ENCODE measurements around the gene TIPARP.
A peak's percentile ranks its signal among the peaks of the same experiment; 100 is the strongest.
"Not testable (repeated sequence)": the region's sequence is repeated elsewhere in the genome, so short reads cannot be mapped to it uniquely, and the experiment has no call there.

The TIPARP gene

DNA sequence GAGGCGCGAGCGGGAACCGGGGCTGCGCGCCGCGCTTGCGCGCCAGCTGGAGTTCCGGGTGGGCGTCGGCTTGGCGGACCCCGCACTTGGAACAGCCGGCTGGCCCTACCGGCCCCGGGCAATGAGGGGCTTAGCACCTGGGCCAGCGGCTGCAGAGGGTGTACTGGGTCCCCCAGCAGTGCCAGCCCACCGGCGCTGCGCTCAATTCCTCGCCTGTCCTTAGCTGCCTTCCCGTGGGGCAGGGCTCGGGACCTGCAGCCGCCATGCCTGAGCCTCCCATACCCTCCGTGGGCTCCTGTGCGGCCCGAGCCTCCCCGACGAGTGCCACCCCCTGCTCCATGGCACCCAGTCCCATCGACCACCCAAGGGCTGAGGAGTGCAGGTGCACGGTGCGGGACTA lies 66.2 kb downstream of the TIPARP start:
- not testable (repeated sequence) for DNase-seq (ENCODE audit: low read depth, low spot score)

DNA sequence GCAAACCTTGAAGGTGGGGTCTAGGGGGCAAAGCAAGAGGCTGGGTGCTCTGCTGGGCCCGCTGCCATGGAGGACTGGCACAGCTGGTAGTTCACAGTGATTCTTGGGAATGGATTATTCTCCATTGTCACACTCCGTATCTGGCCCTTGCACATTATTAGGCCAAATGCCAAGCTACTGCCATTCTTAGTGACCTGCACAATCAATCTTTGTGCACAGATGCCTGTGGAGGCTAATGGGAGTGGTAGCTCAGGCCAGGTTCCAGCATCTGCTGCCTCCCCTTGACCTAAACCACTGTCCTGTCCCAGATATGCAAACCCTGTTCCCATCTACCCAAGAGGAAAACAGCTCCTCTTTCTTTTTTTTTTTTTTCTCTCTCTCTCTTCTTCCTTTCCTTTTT lies 67.5 kb downstream of the TIPARP start:
- DNase-seq (ENCODE audit: low read depth, low spot score) = no peak

DNA sequence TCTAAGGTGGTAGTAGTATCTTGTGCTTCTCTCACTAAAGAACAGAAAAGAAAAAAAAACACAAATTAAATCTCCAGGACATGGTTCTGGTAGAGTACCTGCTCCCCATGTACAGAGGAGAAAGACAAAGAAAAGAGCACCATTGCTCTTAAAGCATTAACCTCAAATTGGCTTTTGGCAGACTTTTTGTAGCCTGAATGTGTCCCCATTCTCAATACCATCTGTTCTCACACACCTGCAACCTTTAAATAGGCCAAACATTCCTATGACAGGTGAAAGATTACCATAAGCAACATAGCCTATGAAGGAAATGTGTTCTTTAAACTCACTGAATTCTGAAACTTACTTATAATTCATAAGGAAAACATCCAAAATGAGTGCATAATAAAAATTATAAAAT lies 68.0 kb downstream of the TIPARP start:
- no peak for DNase-seq (ENCODE audit: low read depth, low spot score)

- DNase-seq (ENCODE audit: low read depth, low spot score) = no peak
These were observed 69.5 kb downstream of the TIPARP start for GRCh38 chr3:156743859-156744258.

DNA sequence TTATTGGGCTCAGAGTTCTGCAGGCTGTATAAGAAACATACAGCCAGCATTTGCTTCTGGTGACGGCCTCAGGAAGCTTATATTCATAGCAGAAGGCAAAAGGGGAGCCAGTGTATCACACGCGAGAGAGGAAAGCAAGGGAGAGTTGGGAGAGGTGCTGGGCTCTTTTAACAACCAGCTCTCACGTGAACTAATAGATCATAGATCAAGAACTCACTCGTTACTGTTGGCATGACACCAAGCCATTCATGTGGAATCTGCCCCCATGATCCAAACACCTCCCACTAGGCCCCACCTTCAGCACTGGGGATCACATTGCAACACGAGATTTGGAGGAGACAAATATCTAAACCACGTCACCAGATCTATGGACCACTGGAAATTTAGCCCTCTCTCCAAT lies 70.2 kb downstream of the TIPARP start:
- DNase-seq (ENCODE audit: low read depth, low spot score) = no peak

- DNase-seq (ENCODE audit: low read depth, low spot score) = no peak
These were observed 71.4 kb downstream of the TIPARP start for GRCh38 chr3:156745766-156746165.

DNA sequence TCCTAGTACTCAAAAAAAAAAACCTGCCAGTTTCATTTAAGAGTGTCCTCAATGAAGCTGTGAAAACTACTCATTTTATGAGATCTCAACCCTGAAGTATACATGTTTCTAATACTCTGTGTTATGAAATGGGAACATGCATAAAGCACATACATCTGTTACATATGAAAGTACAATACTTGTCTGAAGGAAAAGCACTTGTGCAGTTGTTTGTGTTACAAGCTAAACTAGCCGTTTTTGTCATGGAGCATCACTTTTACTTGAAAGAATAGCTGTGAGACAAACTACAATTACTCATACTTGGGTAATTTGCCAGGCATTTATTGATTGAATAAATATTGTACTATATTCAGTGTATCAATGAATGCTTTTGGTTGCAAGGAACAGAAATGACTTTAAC lies 72.7 kb downstream of the TIPARP start:
- DNase-seq (ENCODE audit: low read depth, low spot score) = no peak

DNA sequence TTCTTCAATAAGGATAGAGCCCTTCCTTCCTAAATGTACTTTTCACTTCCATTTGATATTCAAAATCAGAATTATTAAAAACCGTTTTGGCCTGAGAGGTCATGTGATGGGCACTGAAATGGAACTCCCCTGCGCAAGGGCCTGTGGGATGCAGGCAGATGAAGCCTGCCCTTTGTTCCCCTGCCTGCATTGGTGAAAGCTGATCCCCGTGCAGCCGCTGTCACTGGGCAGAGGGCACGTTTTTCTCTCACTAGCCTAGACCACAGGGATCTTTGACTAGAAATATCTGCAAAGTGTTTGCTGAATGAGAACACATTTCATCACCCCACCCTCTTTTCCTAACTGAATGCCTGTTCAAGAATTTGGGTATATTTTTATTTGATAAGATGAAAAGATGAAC lies 74.9 kb downstream of the TIPARP start:
- peak; percentile 36 for DNase-seq (ENCODE audit: low read depth, low spot score)

GRCh38 chr3:156750191-156750873 lies 75.9 kb downstream of the TIPARP start:
- DNase-seq (ENCODE audit: low read depth, low spot score) = peak; percentile 65

- no peak for DNase-seq (ENCODE audit: low read depth, low spot score)
These were observed 76.5 kb downstream of the TIPARP start for GRCh38 chr3:156750874-156751245.

GRCh38 chr3:156751461-156752025 lies 77.2 kb downstream of the TIPARP start:
- peak; percentile 93 for DNase-seq (ENCODE audit: low read depth, low spot score)

Data from astrocyte of the hippocampus (primary cell).